Fibroblast of skin of right biceps (primary cell): Measurements from ENCODE around the gene CALR3.
"Not testable (repeated sequence)": the region's sequence is repeated elsewhere in the genome, so short reads cannot be mapped to it uniquely, and the experiment has no call there.

Source experiments
- DNase-seq: peaks from one replicate; pipeline ENCODE4 v3.0.0-alpha.2; 2013

Gene CALR3

DNA sequence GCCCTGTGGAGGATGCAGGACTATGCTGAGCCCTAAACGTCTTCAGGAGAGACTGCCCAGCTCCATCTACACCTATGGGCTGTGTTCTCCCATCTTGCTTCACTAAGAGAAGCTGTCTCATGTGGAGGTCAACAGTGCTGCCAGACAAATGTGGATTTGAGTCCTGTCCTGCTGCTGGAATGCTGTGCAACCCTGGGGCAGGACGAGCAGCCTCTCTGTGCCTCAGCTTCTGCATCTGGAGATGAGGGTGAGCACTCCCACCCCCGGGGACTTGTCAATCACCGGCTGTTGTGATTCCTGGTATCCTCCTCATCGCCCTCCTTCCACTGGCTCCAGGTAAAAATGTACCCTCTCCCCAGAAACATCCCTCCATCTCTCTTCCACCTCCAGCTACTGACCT, 40.5 kb downstream of the CALR3 start:
- no peak for DNase-seq

DNA sequence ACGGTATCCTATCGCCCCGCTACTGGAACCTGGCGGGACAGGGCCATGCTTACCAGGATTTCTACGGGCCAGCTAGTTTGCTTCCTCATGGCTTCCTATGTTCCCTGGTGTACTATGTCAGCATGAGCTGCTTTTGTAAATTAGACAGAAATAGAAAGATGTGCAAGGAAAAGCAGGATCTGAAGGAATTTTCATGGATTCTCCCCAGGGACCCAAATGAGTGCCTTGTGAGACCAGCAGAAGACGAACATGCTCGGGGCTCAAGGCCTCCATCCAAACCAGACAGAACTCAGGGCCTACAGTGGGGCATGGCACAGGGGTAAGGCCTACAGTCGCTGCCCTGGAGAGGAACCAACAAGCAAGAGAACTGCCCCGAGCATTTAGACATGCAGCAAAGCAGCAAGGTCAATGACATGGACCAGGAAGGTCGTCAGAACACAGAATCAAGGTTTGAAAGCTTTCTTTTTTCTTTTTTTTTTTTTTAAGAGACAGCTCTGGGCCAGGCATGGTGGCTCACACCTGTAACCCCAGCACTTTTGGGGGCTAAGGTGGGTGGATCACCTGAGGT, 41.5 kb downstream of the CALR3 start:
- DNase-seq = peak; percentile 15

- no peak for DNase-seq
Measured at GRCh38 chr19:16452325-16452724, 43.6 kb downstream of the CALR3 start.

- peak; percentile 18 for DNase-seq
Measured at GRCh38 chr19:16449330-16449961, 46.5 kb downstream of the CALR3 start.

- DNase-seq = not testable (repeated sequence)
Measured at GRCh38 chr19:16448872-16449271, 47.1 kb downstream of the CALR3 start.

- peak; percentile 77 for DNase-seq
Measured at GRCh38 chr19:16446724-16447368, 49.1 kb downstream of the CALR3 start.

DNA sequence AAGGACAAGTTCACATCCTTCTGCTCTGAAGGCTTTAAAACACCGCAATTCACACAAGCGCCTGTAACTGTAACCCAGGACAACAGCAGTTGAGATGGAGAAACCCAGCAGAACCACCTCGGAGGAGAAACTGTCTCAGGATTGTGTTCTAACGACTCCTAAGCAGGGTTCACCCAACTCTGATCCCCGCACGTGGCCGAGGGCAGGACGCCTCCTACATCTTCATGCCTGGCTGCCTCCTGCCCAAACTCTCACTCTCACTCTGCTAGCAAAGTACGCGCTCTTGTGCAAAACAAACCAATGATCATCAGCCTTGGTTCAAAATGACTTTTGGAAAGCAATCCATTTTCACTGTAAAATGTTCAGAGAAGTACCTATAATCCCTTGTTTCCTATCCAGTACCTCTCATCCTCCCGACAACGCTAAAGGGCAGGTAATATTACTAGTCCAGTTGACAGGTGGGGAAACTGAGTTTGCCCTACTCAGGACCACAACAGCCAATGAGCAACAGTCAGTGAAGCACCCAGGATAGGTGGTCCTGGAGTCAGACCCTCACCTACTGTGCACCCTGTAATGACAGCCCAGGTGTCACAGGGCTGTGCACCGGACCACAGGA, 49.8 kb downstream of the CALR3 start:
- DNase-seq = no peak

- peak; percentile 28 for DNase-seq
Measured at GRCh38 chr19:16445238-16446107, 50.5 kb downstream of the CALR3 start.

- no peak for DNase-seq
Measured at GRCh38 chr19:16444269-16444600, 51.7 kb downstream of the CALR3 start.

- no peak for DNase-seq
Measured at GRCh38 chr19:16442386-16443276, 53.3 kb downstream of the CALR3 start.

DNA sequence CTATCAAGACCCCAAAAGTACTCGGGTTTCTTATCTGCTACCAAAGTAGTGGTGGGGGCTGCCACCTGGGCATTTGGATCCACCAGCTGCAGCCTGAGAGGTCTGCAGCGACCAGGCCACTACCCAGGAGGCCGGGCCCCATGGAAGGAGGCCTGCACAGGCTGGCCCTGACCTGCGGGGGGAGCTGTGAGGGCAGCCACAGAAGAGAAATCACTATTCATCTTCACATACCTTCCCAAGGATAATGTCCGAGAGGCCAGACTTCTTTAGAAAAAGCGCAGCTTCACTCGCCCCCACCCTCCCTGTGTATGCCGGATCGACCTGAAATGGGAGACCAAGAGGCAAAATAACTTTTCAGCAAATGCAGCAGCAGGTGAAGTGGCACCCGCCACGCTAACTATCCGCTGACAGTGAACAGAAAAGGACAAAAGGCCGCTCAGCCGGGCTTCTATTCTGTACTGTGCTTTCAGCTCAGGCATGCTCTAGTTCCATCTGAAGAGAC, 54.3 kb downstream of the CALR3 start:
- DNase-seq = no peak

DNA sequence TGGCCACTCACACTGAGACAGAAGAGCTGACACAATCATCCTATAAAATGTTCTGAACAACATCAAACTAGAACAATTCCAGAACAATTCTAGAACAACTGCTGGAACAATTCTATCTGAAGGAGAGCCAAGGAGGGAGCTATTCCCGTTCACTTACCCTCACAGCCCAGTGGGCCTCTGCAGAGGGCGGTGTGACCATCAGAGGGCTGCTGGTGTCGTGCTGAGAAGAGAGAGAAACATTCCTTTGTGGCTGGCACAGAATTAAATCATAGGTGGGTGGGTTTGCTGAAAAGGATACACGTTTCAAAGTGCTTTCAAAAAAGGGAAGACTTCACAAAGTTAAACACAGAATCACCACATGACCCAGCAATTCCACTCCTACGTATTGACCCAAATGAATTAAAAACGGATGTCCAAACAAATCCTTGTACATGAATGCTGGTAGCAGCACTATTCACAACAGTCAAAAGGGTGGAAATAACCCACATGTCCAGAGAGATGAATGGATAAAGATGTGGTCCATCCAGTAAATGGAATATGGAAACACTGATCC, 59.1 kb downstream of the CALR3 start:
- no peak for DNase-seq

DNA sequence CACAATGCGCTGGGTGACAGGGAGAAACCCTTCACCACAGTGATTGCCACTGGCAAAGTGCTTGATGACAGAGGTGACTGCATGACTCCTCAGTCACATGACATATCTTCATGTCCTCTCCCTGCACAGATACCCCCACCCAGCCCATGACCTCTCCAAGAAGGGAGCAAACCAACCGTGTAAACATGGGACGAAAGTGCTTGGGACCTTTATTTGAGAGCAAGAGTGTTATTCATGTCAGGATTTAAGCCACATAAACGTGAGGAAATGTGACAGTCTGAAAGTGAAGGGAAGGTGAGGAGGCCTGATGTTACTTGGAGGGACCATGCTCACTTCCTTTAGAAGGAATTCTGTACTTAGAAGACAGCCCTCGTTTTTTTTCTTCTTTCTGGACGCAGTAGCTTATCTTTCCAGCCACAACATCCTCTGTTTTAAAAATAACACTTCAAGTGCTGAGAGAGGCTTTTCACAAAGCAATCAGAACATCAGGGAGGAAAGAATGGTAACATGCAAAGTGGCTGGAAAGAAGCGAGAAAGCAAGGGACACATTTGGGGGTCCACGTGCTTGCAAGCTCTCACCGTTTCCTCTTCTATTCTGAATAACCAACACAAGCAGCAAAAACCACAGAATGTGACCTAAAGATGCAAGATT, 59.8 kb downstream of the CALR3 start:
- no peak for DNase-seq

DNA sequence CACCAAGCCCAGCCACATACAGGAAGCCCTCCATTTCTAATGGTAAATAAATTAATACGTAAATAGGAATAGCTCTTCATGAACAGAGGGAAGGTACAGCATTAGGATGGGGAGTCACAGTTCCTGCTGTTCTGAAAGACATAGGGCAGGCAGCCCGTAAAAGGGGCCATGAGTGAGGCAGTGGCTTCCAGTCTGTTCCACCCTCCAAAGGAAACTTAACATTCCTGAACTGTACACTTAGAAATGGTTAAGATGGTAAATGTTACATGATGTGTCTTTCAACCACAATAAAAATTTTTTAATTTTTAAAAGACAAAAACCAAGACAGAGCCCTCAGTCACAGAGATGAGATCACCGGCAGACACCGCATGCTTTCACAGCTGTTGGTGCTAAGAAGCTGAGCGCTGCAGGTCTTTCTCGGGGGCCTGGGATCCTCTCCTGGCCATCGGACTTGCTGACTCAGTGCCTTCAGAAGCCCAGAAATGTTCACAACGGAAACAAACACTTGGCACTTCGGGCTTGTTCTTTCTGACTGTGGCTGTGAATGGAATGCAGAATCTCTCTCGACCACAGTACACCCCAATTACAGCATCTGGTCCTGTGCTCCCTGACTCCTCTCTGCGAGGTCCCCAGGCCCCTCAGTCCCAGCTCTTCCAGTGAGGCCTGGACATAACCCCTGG, 60.6 kb downstream of the CALR3 start:
- peak; percentile 98 for DNase-seq

GRCh38 chr19:16433986-16434385, 62.0 kb downstream of the CALR3 start:
- no peak for DNase-seq

GRCh38 chr19:16429759-16430091, 66.2 kb downstream of the CALR3 start:
- DNase-seq = no peak

DNA sequence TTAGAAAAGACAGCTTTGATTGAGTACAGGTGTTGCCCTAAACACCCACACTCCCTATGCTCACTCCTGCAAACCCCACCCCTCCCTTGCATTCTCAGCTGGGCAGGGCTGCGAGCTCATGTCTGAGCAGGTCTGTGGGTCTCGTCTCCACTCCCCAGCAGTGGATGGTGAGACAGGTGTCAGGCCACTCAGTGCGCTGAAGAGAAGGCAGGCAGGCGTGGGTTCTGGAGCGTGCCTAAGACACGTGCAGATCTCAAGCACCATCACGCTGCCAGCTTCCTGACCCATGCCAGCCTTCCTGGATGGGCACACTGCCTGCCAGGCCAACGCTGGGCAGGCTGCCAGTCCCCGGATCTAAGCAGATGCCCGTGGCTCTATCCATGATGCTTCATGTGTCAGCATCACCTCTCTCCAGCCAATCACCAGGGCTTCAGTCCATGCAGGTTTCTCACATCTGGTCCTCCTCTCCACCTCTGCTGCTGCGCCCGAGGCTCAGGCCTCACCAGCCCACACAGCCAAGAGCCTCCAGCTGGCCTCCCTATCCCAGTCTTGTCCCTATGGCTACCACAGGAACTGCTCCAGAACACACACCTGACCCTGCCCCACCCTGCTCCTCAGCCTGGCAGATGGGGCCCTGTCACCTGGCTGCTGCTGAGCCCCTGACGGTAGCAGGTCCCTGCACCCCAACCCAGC, 66.8 kb downstream of the CALR3 start:
- DNase-seq = no peak
